ENCODE measurements around the gene PLEKHM3.

Gene PLEKHM3

DNA sequence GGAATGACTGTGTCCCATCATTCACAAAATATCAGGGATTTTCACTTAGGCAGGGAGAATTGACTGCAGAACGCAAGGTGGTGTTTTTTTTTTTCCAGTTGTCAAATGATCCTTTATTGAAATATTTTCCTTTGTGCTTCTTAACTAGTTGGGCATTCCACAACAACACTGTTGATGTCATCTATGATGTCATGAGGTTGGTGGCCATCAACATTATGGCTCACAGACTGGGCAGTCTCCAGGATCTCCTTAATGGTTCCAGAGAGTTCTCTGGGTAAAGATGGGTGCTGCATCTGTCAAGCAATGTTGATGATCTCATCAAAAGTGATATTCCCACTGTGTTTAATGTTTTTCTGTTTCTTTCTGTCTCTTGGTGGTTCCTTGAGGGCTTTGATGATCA is 31.8 kb upstream of the PLEKHM3 start:
- H3K4me1 ChIP-seq (ENCODE audit: control insufficient read depth, insufficient read depth, low read length, unreplicated experiment): no peaks in the 10 kb centered on the region
- H3K4me3 ChIP-seq (ENCODE audit: low read depth, low read length): no peak overlapping the region

DNA sequence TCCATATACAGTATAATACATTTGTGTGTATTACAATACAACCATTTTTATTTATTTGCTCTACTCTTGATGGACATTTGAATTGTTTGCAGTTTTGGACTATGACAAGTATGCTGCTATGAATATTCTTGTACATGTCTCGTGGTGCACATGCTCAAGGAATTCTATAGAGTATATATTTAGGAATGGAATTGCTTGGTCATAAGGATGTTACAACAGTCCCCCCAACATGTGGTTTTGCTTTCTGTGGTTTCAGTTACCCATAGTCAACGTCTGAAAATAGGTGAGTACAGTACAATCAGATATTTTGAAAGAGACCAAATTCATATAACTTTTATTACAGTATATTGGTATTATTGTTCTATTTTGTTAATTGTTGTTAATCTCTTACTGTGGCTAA is 24.1 kb upstream of the PLEKHM3 start:
- no peaks in the 10 kb centered on the region for H3K36me3 ChIP-seq (ENCODE audit: insufficient read depth, low read length)
- H3K79me2 ChIP-seq (ENCODE audit: control insufficient read depth, insufficient read depth, low read length, unreplicated experiment): no peaks in the 10 kb centered on the region
- H2AFZ ChIP-seq (ENCODE audit: low read length, unreplicated experiment): no peak overlapping the region

More for the DNA sequence above, 31.8 kb upstream of the PLEKHM3 start:
- H3K27me3 ChIP-seq (ENCODE audit: insufficient read depth, low read length): no peaks in the 10 kb centered on the region
- H3K27ac ChIP-seq (ENCODE audit: low read depth, low read length): no peak overlapping the region
- no peaks in the 10 kb centered on the region for H3K36me3 ChIP-seq (ENCODE audit: insufficient read depth, low read length)
- H2AFZ ChIP-seq (ENCODE audit: low read length, unreplicated experiment): no peak overlapping the region
- H3K79me2 ChIP-seq (ENCODE audit: control insufficient read depth, insufficient read depth, low read length, unreplicated experiment): no peaks in the 10 kb centered on the region

DNA sequence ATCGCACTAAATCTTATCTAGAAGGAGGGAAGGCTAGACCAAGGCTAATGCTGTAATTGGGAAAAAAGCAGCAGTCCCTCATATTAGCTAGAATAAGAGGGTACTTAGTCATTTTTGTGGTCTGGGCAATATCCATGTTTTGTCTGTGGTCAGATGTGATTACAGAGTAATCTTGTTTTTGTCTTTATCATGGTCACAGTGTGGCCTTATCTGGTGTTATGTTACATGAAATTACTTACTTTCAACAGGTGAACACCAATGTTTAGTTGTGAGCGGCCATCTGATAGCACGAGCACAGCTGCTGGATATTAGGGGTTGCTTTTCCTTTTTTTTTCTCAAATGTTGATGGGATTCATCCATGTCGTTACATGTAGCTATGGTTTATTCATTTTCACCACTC is 23.7 kb upstream of the PLEKHM3 start:
- Histone ChIP-seq H3K79me2 (ENCODE audit: control insufficient read depth, insufficient read depth, low read length, unreplicated experiment) (no peaks in the 10 kb centered on the region), H3K4me3 (ENCODE audit: low read depth, low read length) (no peak overlapping the region), H3K4me1 (ENCODE audit: control insufficient read depth, insufficient read depth, low read length, unreplicated experiment) (no peaks in the 10 kb centered on the region), H3K27me3 (ENCODE audit: insufficient read depth, low read length) (no peaks in the 10 kb centered on the region), H3K36me3 (ENCODE audit: insufficient read depth, low read length) (no peaks in the 10 kb centered on the region), H3K27ac (ENCODE audit: low read depth, low read length) (no peak overlapping the region), H2AFZ (ENCODE audit: low read length, unreplicated experiment) (no peak overlapping the region)

More for the DNA sequence above, 24.1 kb upstream of the PLEKHM3 start:
- Histone ChIP-seq H3K27ac (ENCODE audit: low read depth, low read length) (no peak overlapping the region), H3K27me3 (ENCODE audit: insufficient read depth, low read length) (no peaks in the 10 kb centered on the region), H3K4me1 (ENCODE audit: control insufficient read depth, insufficient read depth, low read length, unreplicated experiment) (no peaks in the 10 kb centered on the region), H3K4me3 (ENCODE audit: low read depth, low read length) (no peak overlapping the region)

DNA sequence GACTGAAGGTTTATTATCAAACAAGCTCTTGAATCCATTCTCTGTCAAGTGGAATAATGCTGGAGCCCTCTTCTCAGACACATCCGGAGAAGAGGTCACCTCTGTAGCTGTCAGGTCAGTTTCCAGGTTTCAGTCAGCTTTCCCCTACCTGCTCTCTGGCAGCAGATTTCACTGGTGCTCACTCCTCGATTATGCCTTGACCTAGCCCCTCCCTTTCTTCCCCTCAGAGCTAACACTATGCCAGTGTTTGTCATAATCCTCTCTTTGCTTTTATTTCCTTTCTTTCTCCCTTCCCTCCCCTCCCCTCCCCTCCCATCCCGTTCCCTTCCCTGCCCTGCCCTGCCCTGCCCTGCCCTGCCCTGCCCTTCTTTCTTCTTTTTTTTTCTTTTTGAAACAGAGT is 22.5 kb upstream of the PLEKHM3 start:
- Histone ChIP-seq H3K27ac (ENCODE audit: low read depth, low read length) (no peak overlapping the region), H3K4me3 (ENCODE audit: low read depth, low read length) (no peak overlapping the region), H3K4me1 (ENCODE audit: control insufficient read depth, insufficient read depth, low read length, unreplicated experiment) (no peaks in the 10 kb centered on the region), H3K79me2 (ENCODE audit: control insufficient read depth, insufficient read depth, low read length, unreplicated experiment) (no peaks in the 10 kb centered on the region), H2AFZ (ENCODE audit: low read length, unreplicated experiment) (no peak overlapping the region), H3K36me3 (ENCODE audit: insufficient read depth, low read length) (no peaks in the 10 kb centered on the region), H3K27me3 (ENCODE audit: insufficient read depth, low read length) (no peaks in the 10 kb centered on the region)

DNA sequence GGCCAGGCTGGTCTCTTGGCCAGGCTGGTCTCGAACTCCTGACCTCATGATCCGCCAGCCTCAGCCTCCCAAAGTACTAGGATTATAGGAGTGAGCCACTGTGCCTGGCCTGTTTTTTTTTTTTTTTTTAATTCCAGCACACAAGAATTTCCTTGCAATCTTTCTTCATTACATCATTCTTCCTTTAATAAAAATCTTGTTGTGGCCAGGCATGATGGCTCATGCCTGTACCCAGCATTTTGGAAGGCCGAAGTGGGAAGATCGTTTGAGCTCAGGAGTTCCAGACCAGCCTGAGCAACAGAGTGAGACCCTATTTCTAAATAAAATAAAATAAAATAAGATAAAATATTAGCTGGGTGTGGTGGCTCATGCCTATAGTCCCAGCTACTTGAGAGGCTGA is 21.4 kb upstream of the PLEKHM3 start:
- Histone ChIP-seq H2AFZ (ENCODE audit: low read length, unreplicated experiment) (no peak overlapping the region), H3K36me3 (ENCODE audit: insufficient read depth, low read length) (no peaks in the 10 kb centered on the region), H3K4me3 (ENCODE audit: low read depth, low read length) (no peak overlapping the region), H3K4me1 (ENCODE audit: control insufficient read depth, insufficient read depth, low read length, unreplicated experiment) (no peaks in the 10 kb centered on the region), H3K27me3 (ENCODE audit: insufficient read depth, low read length) (no peaks in the 10 kb centered on the region), H3K79me2 (ENCODE audit: control insufficient read depth, insufficient read depth, low read length, unreplicated experiment) (no peaks in the 10 kb centered on the region), H3K27ac (ENCODE audit: low read depth, low read length) (no peak overlapping the region)

DNA sequence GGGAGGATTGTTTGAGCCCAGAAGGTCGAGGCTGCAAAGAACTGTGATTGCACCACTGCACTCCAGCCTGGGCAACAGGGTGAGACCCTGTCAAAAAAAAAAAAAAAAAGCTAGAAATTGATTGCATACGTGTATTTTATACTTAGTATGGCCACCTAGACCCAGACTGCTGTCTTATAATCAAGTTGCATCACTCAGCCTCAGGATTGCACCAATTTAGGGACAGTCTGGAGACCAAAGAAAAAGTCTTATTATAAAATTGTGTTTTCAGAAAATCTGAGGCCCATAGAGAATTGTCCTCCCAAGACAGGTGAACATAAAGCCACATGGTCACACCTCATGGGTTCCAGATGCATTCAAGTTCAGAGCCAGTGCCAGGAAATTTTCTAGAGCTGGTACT is 17.1 kb upstream of the PLEKHM3 start:
- H3K4me1 ChIP-seq (ENCODE audit: control insufficient read depth, insufficient read depth, low read length, unreplicated experiment): no peaks in the 10 kb centered on the region
- H3K27me3 ChIP-seq (ENCODE audit: insufficient read depth, low read length): no peaks in the 10 kb centered on the region
- H3K36me3 ChIP-seq (ENCODE audit: insufficient read depth, low read length): no peaks in the 10 kb centered on the region
- H3K27ac ChIP-seq (ENCODE audit: low read depth, low read length): no peak overlapping the region
- H3K4me3 ChIP-seq (ENCODE audit: low read depth, low read length): no peak overlapping the region
- no peak overlapping the region for H2AFZ ChIP-seq (ENCODE audit: low read length, unreplicated experiment)
- no peaks in the 10 kb centered on the region for H3K79me2 ChIP-seq (ENCODE audit: control insufficient read depth, insufficient read depth, low read length, unreplicated experiment)

DNA sequence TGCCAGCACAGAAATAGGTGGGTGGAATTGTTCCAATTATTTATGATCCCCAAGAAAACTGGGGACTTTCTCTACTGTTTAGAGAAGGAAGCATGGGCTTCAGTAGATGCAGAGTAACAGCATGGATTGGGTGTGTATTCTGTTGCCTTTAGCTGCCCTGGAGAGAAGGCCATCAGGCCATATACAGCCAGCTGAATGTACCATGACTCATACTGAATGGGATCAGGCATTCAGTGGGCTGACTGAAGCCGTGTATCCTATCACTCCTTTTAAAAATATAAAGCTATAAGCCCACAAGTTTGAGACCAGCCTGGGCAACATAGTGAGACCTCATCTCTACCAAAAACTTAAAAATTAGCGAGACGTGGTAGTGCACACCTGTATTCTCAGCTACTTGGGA is 16.7 kb upstream of the PLEKHM3 start:
- no peaks in the 10 kb centered on the region for H3K27me3 ChIP-seq (ENCODE audit: insufficient read depth, low read length)
- no peak overlapping the region for H2AFZ ChIP-seq (ENCODE audit: low read length, unreplicated experiment)
- H3K27ac ChIP-seq (ENCODE audit: low read depth, low read length): no peak overlapping the region
- no peaks in the 10 kb centered on the region for H3K79me2 ChIP-seq (ENCODE audit: control insufficient read depth, insufficient read depth, low read length, unreplicated experiment)
- H3K4me3 ChIP-seq (ENCODE audit: low read depth, low read length): no peak overlapping the region
- H3K4me1 ChIP-seq (ENCODE audit: control insufficient read depth, insufficient read depth, low read length, unreplicated experiment): no peaks in the 10 kb centered on the region
- H3K36me3 ChIP-seq (ENCODE audit: insufficient read depth, low read length): no peaks in the 10 kb centered on the region

DNA sequence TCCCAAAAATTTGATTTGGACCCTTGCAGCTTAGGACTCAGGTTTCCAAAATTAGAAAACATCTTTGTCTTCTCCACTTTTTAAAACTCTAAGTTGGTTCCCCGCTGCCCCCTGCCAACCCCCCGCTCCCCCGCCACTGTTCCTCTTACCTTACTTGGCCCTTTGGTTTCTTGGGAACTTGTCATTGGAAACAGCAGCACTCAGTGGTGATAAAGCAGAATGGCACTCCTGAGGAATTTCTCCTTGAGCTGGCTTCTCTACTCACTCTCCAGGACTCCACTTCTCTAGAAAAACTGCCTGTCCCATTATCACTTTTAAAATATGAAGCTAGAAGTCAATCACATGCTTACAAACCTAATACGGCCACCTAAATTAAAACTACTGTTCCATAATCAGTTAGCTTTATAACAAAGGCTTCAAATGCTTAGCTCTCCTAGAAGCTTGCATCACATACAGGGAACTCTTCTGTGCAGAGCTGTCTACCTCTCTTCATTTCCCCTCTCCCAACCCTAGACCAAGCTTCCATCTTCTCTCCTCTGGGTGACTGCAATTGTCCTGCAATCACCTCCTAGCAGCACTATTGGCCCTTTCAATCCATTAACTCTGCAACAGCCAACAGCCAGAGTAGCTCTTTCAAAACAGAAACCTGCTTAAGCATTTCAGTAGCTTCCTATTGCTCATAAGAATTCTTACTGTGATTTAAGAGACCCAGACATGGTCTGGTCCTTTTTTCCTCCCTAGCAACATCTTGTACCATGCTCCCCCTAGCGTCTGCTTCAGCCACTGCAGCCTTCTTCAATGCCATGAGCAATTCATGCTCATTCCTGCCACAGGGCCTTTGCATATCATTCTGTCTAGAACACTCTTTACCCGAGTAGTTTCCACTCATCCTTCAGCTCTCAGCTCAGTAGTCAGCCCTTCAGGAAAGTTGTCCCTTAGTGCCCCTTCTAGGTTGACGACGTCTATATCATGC is 15.2 kb upstream of the PLEKHM3 start:
- Histone ChIP-seq H3K79me2 (ENCODE audit: control insufficient read depth, insufficient read depth, low read length, unreplicated experiment) (no peaks in the 10 kb centered on the region), H3K4me1 (ENCODE audit: control insufficient read depth, insufficient read depth, low read length, unreplicated experiment) (no peaks in the 10 kb centered on the region), H3K4me3 (ENCODE audit: low read depth, low read length) (no peak overlapping the region), H3K27ac (ENCODE audit: low read depth, low read length) (no peak overlapping the region), H3K27me3 (ENCODE audit: insufficient read depth, low read length) (no peaks in the 10 kb centered on the region), H2AFZ (ENCODE audit: low read length, unreplicated experiment) (no peak overlapping the region), H3K36me3 (ENCODE audit: insufficient read depth, low read length) (no peaks in the 10 kb centered on the region)

DNA sequence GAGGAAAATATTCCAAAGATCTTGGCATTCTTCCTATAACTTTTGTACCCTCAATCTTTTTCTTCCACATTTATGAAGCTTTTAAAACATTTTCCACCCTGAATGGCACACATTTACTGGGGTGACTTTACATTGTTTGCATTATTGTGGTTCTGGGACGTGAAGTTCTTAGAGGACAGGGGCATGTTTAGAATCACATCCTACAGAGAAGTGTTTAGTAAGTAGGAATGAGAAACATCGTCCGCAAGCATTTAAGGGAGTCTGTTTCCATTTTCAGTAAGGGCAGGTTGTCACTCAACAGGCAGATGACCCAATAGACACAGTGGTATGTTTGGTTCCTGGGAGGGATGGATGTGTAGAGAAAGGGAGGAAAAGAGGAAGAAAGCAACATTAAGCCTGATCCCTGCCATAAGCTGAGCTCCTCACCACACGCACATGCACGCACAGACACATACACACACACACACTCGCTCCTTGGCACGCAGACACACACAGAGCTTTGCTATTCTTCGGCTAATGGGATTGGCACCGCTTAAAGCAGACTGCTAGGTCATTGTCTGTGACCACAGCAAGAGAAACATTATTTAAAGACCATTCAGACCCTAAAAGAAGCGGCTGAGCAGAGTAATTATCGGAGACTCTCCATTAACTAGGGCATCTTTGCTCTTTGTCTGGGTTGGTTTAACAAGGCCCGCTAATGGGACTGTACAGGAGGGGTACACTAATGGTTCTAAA is 14.2 kb upstream of the PLEKHM3 start:
- Histone ChIP-seq H3K4me3 (ENCODE audit: low read depth, low read length) (no peak overlapping the region), H3K27ac (ENCODE audit: low read depth, low read length) (no peak overlapping the region), H3K79me2 (ENCODE audit: control insufficient read depth, insufficient read depth, low read length, unreplicated experiment) (no peaks in the 10 kb centered on the region), H3K36me3 (ENCODE audit: insufficient read depth, low read length) (no peaks in the 10 kb centered on the region), H2AFZ (ENCODE audit: low read length, unreplicated experiment) (no peak overlapping the region), H3K4me1 (ENCODE audit: control insufficient read depth, insufficient read depth, low read length, unreplicated experiment) (no peaks in the 10 kb centered on the region), H3K27me3 (ENCODE audit: insufficient read depth, low read length) (no peaks in the 10 kb centered on the region)

DNA sequence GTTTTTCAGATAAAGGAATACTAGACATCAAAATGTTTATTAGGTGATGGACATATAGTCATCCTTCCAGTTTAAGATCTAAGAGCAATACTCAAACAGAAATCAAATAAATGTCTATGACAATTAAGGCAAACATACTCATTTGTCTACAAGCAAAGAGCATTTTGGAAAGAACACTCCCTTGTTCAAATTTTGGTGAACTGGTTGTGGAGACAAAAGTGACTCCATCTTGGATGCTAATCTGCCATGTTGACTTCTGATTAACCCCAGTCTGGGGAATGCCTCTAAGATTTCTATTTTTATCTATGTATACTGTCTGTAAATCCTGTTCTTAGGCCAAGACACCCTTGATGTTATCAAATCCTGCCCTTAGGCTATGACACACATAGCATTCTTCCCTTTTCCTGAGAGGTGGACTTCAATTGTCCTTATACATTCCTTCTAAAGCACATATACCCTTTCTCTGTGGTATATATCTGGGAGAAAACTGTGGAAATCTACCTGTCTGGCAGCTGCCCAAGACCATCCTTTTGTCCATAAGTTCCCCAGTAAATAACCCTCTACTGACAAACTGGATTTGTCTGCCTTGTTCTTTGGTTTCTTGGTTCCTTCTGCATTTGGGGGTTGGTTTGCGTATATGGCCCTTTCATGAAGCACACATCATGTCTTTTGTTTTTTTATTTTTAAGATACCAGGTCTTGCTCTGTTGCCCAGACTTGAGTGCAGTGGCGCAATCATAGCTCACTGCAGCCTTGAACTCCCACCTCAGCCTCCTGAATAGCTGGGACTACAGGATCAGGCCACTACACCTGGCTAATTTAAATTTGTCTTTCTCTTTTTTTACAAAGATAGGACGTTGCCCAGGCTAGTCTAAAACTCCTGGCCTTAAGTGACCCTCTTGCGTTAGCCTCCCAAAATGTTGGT is 12.5 kb upstream of the PLEKHM3 start:
- no peaks in the 10 kb centered on the region for H3K36me3 ChIP-seq (ENCODE audit: insufficient read depth, low read length)
- no peak overlapping the region for H3K4me3 ChIP-seq (ENCODE audit: low read depth, low read length)
- H3K27ac ChIP-seq (ENCODE audit: low read depth, low read length): no peak overlapping the region
- no peaks in the 10 kb centered on the region for H3K79me2 ChIP-seq (ENCODE audit: control insufficient read depth, insufficient read depth, low read length, unreplicated experiment)
- no peaks in the 10 kb centered on the region for H3K4me1 ChIP-seq (ENCODE audit: control insufficient read depth, insufficient read depth, low read length, unreplicated experiment)
- no peak overlapping the region for H2AFZ ChIP-seq (ENCODE audit: low read length, unreplicated experiment)
- no peaks in the 10 kb centered on the region for H3K27me3 ChIP-seq (ENCODE audit: insufficient read depth, low read length)

Data from ACC112 (cell line).